Calu3 (cell line): ENCODE results near the gene CHRD. TPM values are rescaled to one million over a fixed set of nuclear protein-coding genes. Genes with fewer than 3 reads are reported as not detected.
A peak's percentile ranks its signal among the peaks of the same experiment; 100 is the strongest.

ENCODE experiments used
- BruUV-seq: library from RNA; stranded (reverse); fragments of 400-500 nt; replicated peaks from 2 replicates; lab custom pipeline; 2021; lab: Mats Ljungman, UMichigan
- CTCF ChIA-PET: fragments of 300-600 bp; sonication (Branson Sonifier 250); formaldehyde crosslinking; loops from one replicate; lab custom pipeline; 2022; ENCODE audit warnings: antibody characterized with exemption; lab: Charles Lee
- DNase-seq: peaks from one replicate; pipeline ENCODE4 v3.0.0; 2022
- H3K27ac Mint-ChIP-seq: one replicate; pipeline ENCODE4 v1.8.0; 2022; ENCODE audit warnings: mixed read lengths; ENCODE audit not compliant: unreplicated experiment
- H3K27me3 Mint-ChIP-seq: one replicate; pipeline ENCODE4 v1.8.0; 2022; ENCODE audit warnings: mixed read lengths; ENCODE audit not compliant: unreplicated experiment
- H3K36me3 Mint-ChIP-seq: one replicate; pipeline ENCODE4 v1.8.0; 2022; ENCODE audit warnings: mild to moderate bottlenecking, moderate library complexity, mixed read lengths; ENCODE audit not compliant: insufficient read depth, unreplicated experiment
- H3K4me1 Mint-ChIP-seq: one replicate; pipeline ENCODE4 v1.8.0; 2022; ENCODE audit warnings: mild to moderate bottlenecking, low read depth, mixed read lengths; ENCODE audit not compliant: unreplicated experiment
- H3K4me3 Mint-ChIP-seq: one replicate; pipeline ENCODE4 v1.8.0; 2022; ENCODE audit warnings: mild to moderate bottlenecking, low read depth, moderate library complexity, mixed read lengths; ENCODE audit not compliant: unreplicated experiment
- H3K9me3 Mint-ChIP-seq: one replicate; pipeline ENCODE4 v1.8.0; 2022; ENCODE audit warnings: low read depth, mixed read lengths; ENCODE audit not compliant: unreplicated experiment
- intact Hi-C: fragments of 100-400 bp; cut with micrococcal nuclease; formaldehyde crosslinking; loops from one replicate; pipeline ENCODE4 v1.10.0; 2022; ENCODE audit not compliant: unreplicated experiment
- total RNA-seq: library from RNA; stranded (reverse); gene quantifications from 2 replicates; pipeline ENCODE4 v1.2.3, GENCODE V29; 2022
- TF ChIP-seq, protein P1 (sequence below): fragments of 200-600 bp; IDR thresholded peaks from one replicate; pipeline ENCODE4 v1.8.0; 2022; ENCODE audit warnings: antibody characterized with exemption; ENCODE audit not compliant: unreplicated experiment

Gene CHRD
- total RNA-seq, 1 experiment from 2014 or later = not detected

DNA sequence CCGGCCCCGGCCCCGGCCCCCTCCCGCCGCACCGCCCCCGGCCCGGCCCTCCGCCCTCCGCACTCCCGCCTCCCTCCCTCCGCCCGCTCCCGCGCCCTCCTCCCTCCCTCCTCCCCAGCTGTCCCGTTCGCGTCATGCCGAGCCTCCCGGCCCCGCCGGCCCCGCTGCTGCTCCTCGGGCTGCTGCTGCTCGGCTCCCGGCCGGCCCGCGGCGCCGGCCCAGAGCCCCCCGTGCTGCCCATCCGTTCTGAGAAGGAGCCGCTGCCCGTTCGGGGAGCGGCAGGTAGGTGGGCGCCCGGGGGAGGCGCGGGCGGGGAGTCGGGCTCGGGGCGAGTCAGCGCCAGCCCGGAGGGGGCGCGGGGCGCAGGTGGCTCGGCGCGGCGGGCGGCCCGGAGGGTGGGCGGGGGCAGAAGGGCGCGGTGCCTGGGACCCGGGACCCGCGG, 352 bp downstream of the CHRD start:
- Mint-ChIP-seq H3K27me3 (peaks cover 94% of the 10 kb centered on the region), H3K27ac (no peak overlapping the region), H3K9me3 (no peaks in the 10 kb centered on the region), H3K4me1 (no peaks in the 10 kb centered on the region), H3K4me3 (no peak overlapping the region), H3K36me3 (no peaks in the 10 kb centered on the region)
- no TSS peak for BruUV-seq
- intact Hi-C loops = no loop called here
- CTCF ChIA-PET = interaction anchor here (0.9 kb wide), 1 partner anchor 9 kb away, joined by 5 read pairs; no protein-coding TSS in a partner anchor
- TF ChIP-seq, protein P1, sequence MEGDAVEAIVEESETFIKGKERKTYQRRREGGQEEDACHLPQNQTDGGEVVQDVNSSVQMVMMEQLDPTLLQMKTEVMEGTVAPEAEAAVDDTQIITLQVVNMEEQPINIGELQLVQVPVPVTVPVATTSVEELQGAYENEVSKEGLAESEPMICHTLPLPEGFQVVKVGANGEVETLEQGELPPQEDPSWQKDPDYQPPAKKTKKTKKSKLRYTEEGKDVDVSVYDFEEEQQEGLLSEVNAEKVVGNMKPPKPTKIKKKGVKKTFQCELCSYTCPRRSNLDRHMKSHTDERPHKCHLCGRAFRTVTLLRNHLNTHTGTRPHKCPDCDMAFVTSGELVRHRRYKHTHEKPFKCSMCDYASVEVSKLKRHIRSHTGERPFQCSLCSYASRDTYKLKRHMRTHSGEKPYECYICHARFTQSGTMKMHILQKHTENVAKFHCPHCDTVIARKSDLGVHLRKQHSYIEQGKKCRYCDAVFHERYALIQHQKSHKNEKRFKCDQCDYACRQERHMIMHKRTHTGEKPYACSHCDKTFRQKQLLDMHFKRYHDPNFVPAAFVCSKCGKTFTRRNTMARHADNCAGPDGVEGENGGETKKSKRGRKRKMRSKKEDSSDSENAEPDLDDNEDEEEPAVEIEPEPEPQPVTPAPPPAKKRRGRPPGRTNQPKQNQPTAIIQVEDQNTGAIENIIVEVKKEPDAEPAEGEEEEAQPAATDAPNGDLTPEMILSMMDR = no peak
- peak; percentile 49 for DNase-seq

DNA sequence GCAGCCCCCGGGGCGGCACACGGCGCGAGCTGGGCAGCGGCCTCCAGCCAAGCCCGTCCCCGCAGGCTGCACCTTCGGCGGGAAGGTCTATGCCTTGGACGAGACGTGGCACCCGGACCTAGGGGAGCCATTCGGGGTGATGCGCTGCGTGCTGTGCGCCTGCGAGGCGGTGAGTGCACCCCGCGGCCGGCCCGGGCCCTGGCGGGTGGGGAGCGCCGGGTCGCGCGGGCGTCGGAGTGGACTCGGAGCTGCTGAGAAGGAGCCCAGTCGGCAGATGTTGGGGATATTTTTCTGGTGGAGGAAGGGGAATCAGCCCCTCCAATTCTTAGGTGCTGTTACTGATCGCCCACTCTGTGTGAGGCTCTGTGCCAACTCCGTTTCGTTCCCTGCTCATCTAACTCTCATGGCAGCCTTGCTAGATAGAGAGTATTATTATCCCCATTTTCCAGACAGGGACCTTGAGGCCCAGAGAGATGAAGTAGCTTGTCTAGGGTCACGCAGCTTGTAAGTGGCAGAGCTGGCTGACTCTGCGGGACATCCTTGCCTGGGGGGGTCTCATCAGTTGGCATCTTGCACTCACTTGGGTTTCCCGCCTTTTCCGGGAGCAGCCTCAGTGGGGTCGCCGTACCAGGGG, 890 bp downstream of the CHRD start:
- no peaks in the 10 kb centered on the region for H3K4me1 Mint-ChIP-seq
- DNase-seq = no peak
- BruUV-seq = no TSS peak
- TF ChIP-seq, protein P1 = no peak
- intact Hi-C loops = no loop called here
- H3K27ac Mint-ChIP-seq = no peak overlapping the region
- CTCF ChIA-PET = interaction anchor here (0.9 kb wide), 1 partner anchor 9 kb away, joined by 5 read pairs; no protein-coding TSS in a partner anchor
- no peaks in the 10 kb centered on the region for H3K9me3 Mint-ChIP-seq
- peaks cover 94% of the 10 kb centered on the region for H3K27me3 Mint-ChIP-seq
- no peaks in the 10 kb centered on the region for H3K36me3 Mint-ChIP-seq
- no peak overlapping the region for H3K4me3 Mint-ChIP-seq

DNA sequence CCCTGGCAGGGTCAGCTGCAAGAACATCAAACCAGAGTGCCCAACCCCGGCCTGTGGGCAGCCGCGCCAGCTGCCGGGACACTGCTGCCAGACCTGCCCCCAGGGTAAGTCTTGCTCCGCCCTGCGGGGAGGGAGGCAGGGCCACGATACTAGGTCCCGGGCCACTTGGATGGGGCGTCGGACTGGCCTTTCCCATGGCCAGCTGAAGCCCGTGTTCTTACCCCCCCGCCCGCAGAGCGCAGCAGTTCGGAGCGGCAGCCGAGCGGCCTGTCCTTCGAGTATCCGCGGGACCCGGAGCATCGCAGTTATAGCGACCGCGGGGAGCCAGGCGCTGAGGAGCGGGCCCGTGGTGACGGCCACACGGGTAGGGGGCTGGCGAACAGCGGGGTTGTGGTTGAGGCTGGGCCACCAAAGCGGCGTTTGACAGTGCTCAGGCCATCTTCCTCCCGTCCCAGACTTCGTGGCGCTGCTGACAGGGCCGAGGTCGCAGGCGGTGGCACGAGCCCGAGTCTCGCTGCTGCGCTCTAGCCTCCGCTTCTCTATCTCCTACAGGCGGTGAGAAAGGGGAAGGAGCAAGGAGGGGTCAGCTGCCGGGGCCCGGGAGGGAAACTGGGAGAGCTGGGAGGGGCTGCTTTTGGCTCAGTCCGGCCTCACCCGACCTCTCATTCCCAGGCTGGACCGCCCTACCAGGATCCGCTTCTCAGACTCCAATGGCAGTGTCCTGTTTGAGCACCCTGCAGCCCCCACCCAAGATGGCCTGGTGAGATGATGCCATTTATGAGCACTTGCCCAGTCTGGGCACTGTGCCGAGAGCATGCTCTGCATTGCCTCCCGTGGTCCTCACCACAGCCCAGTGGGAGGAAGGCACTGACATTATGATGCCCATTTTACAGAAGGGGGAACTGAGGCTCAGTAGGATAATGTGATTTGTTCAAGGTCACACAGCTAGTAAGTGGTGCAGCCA, 1.7 kb downstream of the CHRD start:
- TF ChIP-seq, protein P1 = no peak
- H3K27me3 Mint-ChIP-seq = peaks cover 94% of the 10 kb centered on the region
- no peak overlapping the region for H3K27ac Mint-ChIP-seq

DNA sequence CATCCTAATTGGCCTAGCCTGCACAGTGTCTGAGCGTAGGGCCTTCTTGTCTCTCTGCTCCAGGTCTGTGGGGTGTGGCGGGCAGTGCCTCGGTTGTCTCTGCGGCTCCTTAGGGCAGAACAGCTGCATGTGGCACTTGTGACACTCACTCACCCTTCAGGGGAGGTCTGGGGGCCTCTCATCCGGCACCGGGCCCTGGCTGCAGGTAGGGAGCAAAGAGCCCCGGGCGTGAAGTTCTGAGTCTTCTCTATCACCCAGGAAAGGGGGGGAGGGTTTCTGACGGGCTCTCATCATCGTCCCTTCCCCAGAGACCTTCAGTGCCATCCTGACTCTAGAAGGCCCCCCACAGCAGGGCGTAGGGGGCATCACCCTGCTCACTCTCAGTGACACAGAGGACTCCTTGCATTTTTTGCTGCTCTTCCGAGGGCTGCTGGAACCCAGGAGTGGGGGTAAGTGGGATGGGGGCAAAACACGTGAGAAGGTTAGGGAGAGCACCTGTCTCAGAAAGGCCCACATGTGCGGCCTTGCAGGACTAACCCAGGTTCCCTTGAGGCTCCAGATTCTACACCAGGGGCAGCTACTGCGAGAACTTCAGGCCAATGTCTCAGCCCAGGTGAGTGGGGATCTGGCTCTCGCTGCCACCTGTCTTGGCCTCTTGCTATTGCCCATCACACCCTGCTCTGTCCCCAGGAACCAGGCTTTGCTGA, 2.6 kb downstream of the CHRD start:
- CTCF ChIA-PET = interaction anchor here (1.4 kb wide), 1 partner anchor 30 kb away, joined by 3 read pairs; no protein-coding TSS in a partner anchor
- Mint-ChIP-seq H3K4me3 (no peak overlapping the region), H3K36me3 (no peaks in the 10 kb centered on the region), H3K27ac (no peak overlapping the region), H3K27me3 (peaks cover 94% of the 10 kb centered on the region), H3K9me3 (no peaks in the 10 kb centered on the region), H3K4me1 (no peaks in the 10 kb centered on the region)
- DNase-seq = no peak
- TF ChIP-seq, protein P1 = no peak
- no TSS peak for BruUV-seq
- intact Hi-C loops = no loop called here

More for the DNA sequence above, 1.7 kb downstream of the CHRD start:
- Mint-ChIP-seq H3K9me3 (no peaks in the 10 kb centered on the region), H3K4me1 (no peaks in the 10 kb centered on the region), H3K36me3 (no peaks in the 10 kb centered on the region), H3K4me3 (no peak overlapping the region)
- CTCF ChIA-PET = interaction anchor here (0.9 kb wide), 1 partner anchor 10 kb away, joined by 5 read pairs; no protein-coding TSS in a partner anchor
- peak; percentile 25 for DNase-seq
- intact Hi-C loops = no loop called here
- no TSS peak for BruUV-seq
